ENCODE results near the gene STK24. TPM values are rescaled to one million over a fixed set of nuclear protein-coding genes. Genes with fewer than 3 reads are reported as not detected.

Gene STK24
- total RNA-seq, 1 donor from 2014 or later, result 94.6 TPM

- Histone ChIP-seq H3K27me3 (no peaks in the 10 kb centered on the region), H3K4me3 (no peak overlapping the region), H3K4me1 (peaks cover 10% of the 10 kb centered on the region), H3K36me3 (peaks cover 67% of the 10 kb centered on the region), H3K27ac (no peak overlapping the region), H3K9me3 (no peaks in the 10 kb centered on the region)
- no peak for DNase-seq
- ATAC-seq, result no peak
- intact Hi-C loops (cut with DNase I), result no loop called here
- no peak for TF ChIP-seq CTCF (IDR thresholded peaks at IDR 0.05)
These were observed 123.8 kb downstream of the STK24 start for GRCh38 chr13:98452851-98453843.

GRCh38 chr13:98451676-98452470 lies 125.0 kb downstream of the STK24 start:
- TF ChIP-seq CTCF (IDR thresholded peaks at IDR 0.05), result no peak
- DNase-seq (peak; percentile 56), ATAC-seq (no peak)
- H3K4me1 ChIP-seq, result peaks cover 10% of the 10 kb centered on the region
- no peaks in the 10 kb centered on the region for H3K9me3 ChIP-seq
- H3K27me3 ChIP-seq, result no peaks in the 10 kb centered on the region
- no peak overlapping the region for H3K27ac ChIP-seq
- intact Hi-C loops (cut with DNase I), result no loop called here
- no peak overlapping the region for H3K4me3 ChIP-seq
- H3K36me3 ChIP-seq, result peaks cover 70% of the 10 kb centered on the region

GRCh38 chr13:98450539-98451111 lies 126.3 kb downstream of the STK24 start:
- no peaks in the 10 kb centered on the region for H3K9me3 ChIP-seq
- ATAC-seq (no peak), DNase-seq (peak; percentile 54)
- H3K27ac ChIP-seq, result no peak overlapping the region
- TF ChIP-seq CTCF (IDR thresholded peaks at IDR 0.05), result no peak
- peaks cover 60% of the 10 kb centered on the region for H3K36me3 ChIP-seq
- intact Hi-C loops (cut with DNase I), result no loop called here
- H3K4me3 ChIP-seq, result no peak overlapping the region
- no peaks in the 10 kb centered on the region for H3K27me3 ChIP-seq
- peaks cover 10% of the 10 kb centered on the region for H3K4me1 ChIP-seq

GRCh38 chr13:98450026-98450425 lies 126.9 kb downstream of the STK24 start:
- Histone ChIP-seq H3K9me3 (no peaks in the 10 kb centered on the region), H3K4me1 (peaks cover 11% of the 10 kb centered on the region), H3K36me3 (peaks cover 60% of the 10 kb centered on the region), H3K27me3 (no peaks in the 10 kb centered on the region), H3K4me3 (no peak overlapping the region), H3K27ac (no peak overlapping the region)
- DNase-seq (no peak), ATAC-seq (no peak)
- intact Hi-C loops (cut with DNase I), result no loop called here
- TF ChIP-seq CTCF (IDR thresholded peaks at IDR 0.05), result no peak

GRCh38 chr13:98449273-98449672 lies 127.6 kb downstream of the STK24 start:
- Histone ChIP-seq H3K4me3 (no peak overlapping the region), H3K27ac (no peak overlapping the region), H3K9me3 (no peaks in the 10 kb centered on the region), H3K36me3 (peaks cover 60% of the 10 kb centered on the region), H3K4me1 (peaks cover 5% of the 10 kb centered on the region), H3K27me3 (no peaks in the 10 kb centered on the region)
- no peak for TF ChIP-seq CTCF (IDR thresholded peaks at IDR 0.05)
- intact Hi-C loops (cut with DNase I), result no loop called here
- ATAC-seq (no peak), DNase-seq (peak; percentile 34)

All from upper lobe of right lung (tissue), 1 donor.